A673 (cell line): Measurements from ENCODE around the gene IWS1.

ENCODE experiments used
- CTCF ChIP-seq: fragments of 300-800, 200-600 bp; sonication (generic); conservative IDR thresholded peaks from 2 replicates; pipeline ENCODE4 v1.5.1; 2017; ENCODE audit warnings: low read depth, mild to moderate bottlenecking, antibody characterized with exemption, low read length, moderate library complexity, mixed read lengths
- EZH2 ChIP-seq: fragments of 200-600 bp; sonication (generic); IDR thresholded peaks from 2 replicates; pipeline ENCODE4 v1.6.1; 2017; ENCODE audit warnings: borderline replicate concordance, low read depth, mild to moderate bottlenecking, mixed read lengths, antibody characterized with exemption, low read length; ENCODE audit not compliant: poor library complexity, severe bottlenecking

- no peak for TF ChIP-seq EZH2
- TF ChIP-seq CTCF: peak; percentile 45; the same call in 1 of the 2 replicates
Observed at GRCh38 chr2:127526132-127527000, at the start of gene IWS1.
